Duodenal mucosa (tissue), 2 donors: ENCODE data around the gene GPRIN1.

Experiments
- H3K27ac ChIP-seq: one replicate; pipeline ENCODE4 v1.7.0; 2013; ENCODE audit warnings: low read depth, low read length
- H3K27me3 ChIP-seq, 2 donors: one replicate each; pipeline ENCODE4 v1.7.0; 2013; ENCODE audit warnings: low read length in 2 of 2, control low read depth in 1 of 2; ENCODE audit not compliant: insufficient read depth in 2 of 2, control insufficient read depth in 1 of 2
- H3K36me3 ChIP-seq, 2 donors: one replicate each; pipeline ENCODE4 v1.7.0; 2013; ENCODE audit warnings: low read length in 2 of 2, control low read depth in 1 of 2; ENCODE audit not compliant: insufficient read depth in 2 of 2, control insufficient read depth in 1 of 2
- H3K4me1 ChIP-seq, 2 donors: one replicate each; pipeline ENCODE4 v1.7.0; 2013; ENCODE audit warnings: low read length in 2 of 2, control low read depth in 1 of 2; ENCODE audit not compliant: insufficient read depth in 2 of 2, control insufficient read depth in 1 of 2
- H3K4me3 ChIP-seq, 2 donors: one replicate each; pipeline ENCODE4 v1.7.0; 2013; ENCODE audit warnings: low read length in 2 of 2, low read depth in 1 of 2
- H3K9ac ChIP-seq, 2 donors: one replicate each; pipeline ENCODE4 v1.7.0; 2013; ENCODE audit warnings: low read length in 2 of 2, low read depth in 1 of 2
- H3K9me3 ChIP-seq, 2 donors: one replicate each; pipeline ENCODE4 v1.7.0; 2013; ENCODE audit warnings: low read length in 2 of 2, control low read depth in 1 of 2; ENCODE audit not compliant: control insufficient read depth in 1 of 2

GPRIN1 gene

GRCh38 chr5:176590035-176590717 lies 19.8 kb downstream of the GPRIN1 start:
- Histone ChIP-seq H3K36me3 (peaks cover 25 to 40% of the 10 kb centered on the region in 2 donors), H3K4me1 (no peaks in the 10 kb centered on the region), H3K27me3 (no peaks in the 10 kb centered on the region), H3K27ac (no peak overlapping the region), H3K9ac (no peak overlapping the region), H3K9me3 (peaks cover 4 to 7% of the 10 kb centered on the region in 2 donors), H3K4me3 (no peak overlapping the region)

- Histone ChIP-seq H3K9me3 (peaks cover 14% of the 10 kb centered on the region in 2 donors), H3K36me3 (peaks cover 33 to 49% of the 10 kb centered on the region in 2 donors), H3K4me1 (no peaks in the 10 kb centered on the region), H3K27ac (no peak overlapping the region), H3K9ac (no peak overlapping the region), H3K27me3 (no peaks in the 10 kb centered on the region), H3K4me3 (no peak overlapping the region)
These were observed 20.8 kb downstream of the GPRIN1 start for GRCh38 chr5:176589039-176589769.

DNA sequence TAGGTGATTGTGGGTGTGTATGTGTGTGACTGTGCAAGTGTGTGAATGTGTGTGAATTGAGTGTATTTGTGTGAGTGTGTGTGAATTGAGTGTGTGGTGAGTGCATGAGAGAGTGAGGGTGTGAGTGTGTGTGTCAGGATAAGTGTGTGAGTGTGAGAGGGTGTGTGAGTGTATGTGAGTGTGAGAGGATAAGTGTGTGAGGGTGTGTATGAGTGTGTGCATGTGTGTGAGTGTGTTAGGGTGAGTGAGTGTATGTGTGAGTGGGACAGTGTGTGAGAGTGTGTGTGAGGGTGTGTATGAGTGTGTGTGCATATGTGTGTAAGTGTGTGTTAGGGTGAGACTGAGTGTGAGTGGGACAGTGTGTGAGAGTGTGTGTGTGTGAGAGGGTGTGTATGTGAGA lies 21.7 kb downstream of the GPRIN1 start:
- peaks cover 14% of the 10 kb centered on the region in 2 donors for H3K9me3 ChIP-seq

GRCh38 chr5:176587398-176587797 lies 22.6 kb downstream of the GPRIN1 start:
- no peak overlapping the region for H3K27ac ChIP-seq
- no peaks in the 10 kb centered on the region for H3K27me3 ChIP-seq
- no peaks in the 10 kb centered on the region for H3K4me1 ChIP-seq
- H3K9ac ChIP-seq, result no peak overlapping the region
- H3K36me3 ChIP-seq, result peaks cover 38 to 59% of the 10 kb centered on the region in 2 donors
- peaks cover 14% of the 10 kb centered on the region in 2 donors for H3K9me3 ChIP-seq
- H3K4me3 ChIP-seq, result no peak overlapping the region

More for the DNA sequence above, 21.7 kb downstream of the GPRIN1 start:
- Histone ChIP-seq H3K4me1 (no peaks in the 10 kb centered on the region), H3K36me3 (peaks cover 38 to 58% of the 10 kb centered on the region in 2 donors), H3K9ac (no peak overlapping the region), H3K27ac (no peak overlapping the region), H3K27me3 (no peaks in the 10 kb centered on the region), H3K4me3 (no peak overlapping the region)

DNA sequence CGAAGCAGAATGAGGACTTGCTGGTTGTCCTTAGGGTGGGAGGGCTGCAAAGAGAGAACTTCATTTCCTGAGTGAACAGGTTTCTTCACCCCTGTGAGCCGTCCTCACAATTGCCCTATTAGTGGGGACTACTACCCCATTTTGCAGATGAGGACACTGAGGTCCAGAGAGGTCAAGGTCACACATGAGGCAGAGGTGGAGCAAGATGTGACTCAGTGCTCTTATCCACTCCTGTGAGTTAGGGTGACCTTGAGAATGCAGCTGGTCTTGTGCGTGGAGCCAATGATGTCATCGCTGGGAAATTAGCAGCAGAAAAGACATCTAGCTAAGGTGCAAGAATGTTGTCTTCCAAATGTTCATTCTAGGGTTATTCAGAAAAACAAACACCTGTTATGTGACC lies 26.9 kb downstream of the GPRIN1 start:
- Histone ChIP-seq H3K9ac (no peak overlapping the region), H3K36me3 (peaks cover 26 to 46% of the 10 kb centered on the region in 2 donors), H3K4me1 (no peaks in the 10 kb centered on the region), H3K9me3 (peaks cover 14% of the 10 kb centered on the region in 2 donors), H3K27me3 (no peaks in the 10 kb centered on the region), H3K27ac (no peak overlapping the region), H3K4me3 (no peak overlapping the region)

- no peaks in the 10 kb centered on the region for H3K4me1 ChIP-seq
- no peak overlapping the region for H3K9ac ChIP-seq
- H3K27ac ChIP-seq, result no peak overlapping the region
- H3K27me3 ChIP-seq, result no peaks in the 10 kb centered on the region
- peaks cover 25 to 51% of the 10 kb centered on the region in 2 donors for H3K36me3 ChIP-seq
- H3K4me3 ChIP-seq, result no peak overlapping the region
- peaks cover 14% of the 10 kb centered on the region in 2 donors for H3K9me3 ChIP-seq
These were observed 28.6 kb downstream of the GPRIN1 start for GRCh38 chr5:176581361-176581760.

GRCh38 chr5:176579323-176579722 lies 30.6 kb downstream of the GPRIN1 start:
- Histone ChIP-seq H3K4me1 (no peaks in the 10 kb centered on the region), H3K36me3 (peaks cover 17 to 50% of the 10 kb centered on the region in 2 donors), H3K9me3 (peaks cover 0 to 2% of the 10 kb centered on the region in 2 donors), H3K4me3 (no peak overlapping the region), H3K27me3 (no peaks in the 10 kb centered on the region), H3K9ac (no peak overlapping the region), H3K27ac (no peak overlapping the region)

- Histone ChIP-seq H3K4me3 (no peak overlapping the region), H3K9me3 (no peaks in the 10 kb centered on the region), H3K27me3 (no peaks in the 10 kb centered on the region), H3K36me3 (peaks cover 10 to 41% of the 10 kb centered on the region in 2 donors), H3K27ac (no peak overlapping the region), H3K9ac (no peak overlapping the region), H3K4me1 (no peaks in the 10 kb centered on the region)
These were observed 31.6 kb downstream of the GPRIN1 start for GRCh38 chr5:176578391-176578808.

DNA sequence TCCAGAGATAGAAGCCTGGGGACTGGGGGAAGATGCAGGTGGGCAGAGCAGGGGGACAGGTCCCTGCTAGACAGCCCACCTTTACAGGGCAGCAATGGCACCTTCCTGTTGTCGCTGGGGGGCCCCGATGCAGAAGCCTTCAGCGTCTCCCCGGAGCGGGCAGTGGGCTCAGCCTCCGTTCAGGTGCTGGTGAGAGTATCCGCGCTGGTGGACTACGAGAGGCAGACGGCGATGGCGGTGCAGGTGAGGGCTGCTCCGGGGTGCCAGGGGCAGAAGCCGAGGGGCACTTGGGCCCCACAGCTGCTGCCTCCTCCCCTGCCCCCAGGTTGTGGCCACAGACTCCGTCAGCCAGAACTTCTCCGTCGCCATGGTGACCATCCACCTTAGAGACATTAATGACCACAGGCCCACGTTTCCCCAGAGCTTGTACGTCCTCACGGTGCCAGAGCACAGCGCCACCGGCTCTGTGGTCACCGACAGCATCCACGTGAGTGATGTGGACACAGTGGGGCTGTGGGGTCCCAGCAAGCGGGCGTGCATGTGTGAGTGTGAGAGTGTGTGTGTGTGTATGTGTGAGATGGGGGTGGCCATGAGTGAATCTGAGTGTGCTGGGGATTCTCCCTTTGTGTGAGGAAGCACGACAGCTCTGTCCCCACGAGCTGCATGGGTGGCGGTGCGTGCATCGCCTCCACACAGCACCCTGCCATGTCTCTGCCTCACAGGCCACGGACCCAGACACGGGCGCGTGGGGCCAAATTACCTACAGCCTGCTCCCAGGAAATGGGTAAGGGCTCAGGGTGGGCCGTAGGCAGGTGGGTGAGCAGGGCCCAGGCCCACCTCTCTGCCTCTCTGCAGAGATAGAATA lies 32.4 kb downstream of the GPRIN1 start:
- Histone ChIP-seq H3K9me3 (no peaks in the 10 kb centered on the region), H3K27me3 (no peaks in the 10 kb centered on the region), H3K9ac (no peak overlapping the region), H3K27ac (no peak overlapping the region), H3K36me3 (peaks cover 2 to 38% of the 10 kb centered on the region in 2 donors), H3K4me3 (no peak overlapping the region), H3K4me1 (no peaks in the 10 kb centered on the region)
